NCI-H524 treated with DMSO at 0.1 percent for 48 hours (cell line): Measurements from ENCODE around the gene INTS3.

Experiments used
- DNase-seq: peaks from one replicate; lab custom pipeline; 2025; lab: John Stamatoyannopoulos, UW

INTS3 gene

GRCh38 chr1:153727463-153728304 lies at the start of gene INTS3:
TSS of gene INTS3 (plus strand) at chr1:153728050. CDS start at chr1:153728635, 585 bp downstream.
- peak; percentile 92 for DNase-seq

- DNase-seq: no peak
Observed at GRCh38 chr1:153678519-153679336, 49.1 kb upstream of the INTS3 start, which contains the start of gene NPR1. TSS of gene NPR1 (plus strand) at chr1:153678688. CDS start at chr1:153679109, 421 bp downstream.

- DNase-seq: no peak
Observed at GRCh38 chr1:153679337-153680119, 48.3 kb upstream of the INTS3 start.

- no peak for DNase-seq
Observed at GRCh38 chr1:153680120-153680403, 47.8 kb upstream of the INTS3 start.

- no peak for DNase-seq
Observed at GRCh38 chr1:153682730-153683129, 45.1 kb upstream of the INTS3 start.

- DNase-seq: no peak
Observed at GRCh38 chr1:153683854-153684253, 44.0 kb upstream of the INTS3 start.

- DNase-seq: no peak
Observed at GRCh38 chr1:153684892-153685291, 43.0 kb upstream of the INTS3 start.

GRCh38 chr1:153685544-153686340 lies 42.1 kb upstream of the INTS3 start:
- DNase-seq: no peak

GRCh38 chr1:153687346-153688125 lies 40.3 kb upstream of the INTS3 start:
- no peak for DNase-seq

- no peak for DNase-seq
Observed at GRCh38 chr1:153688276-153688675, 39.6 kb upstream of the INTS3 start.

GRCh38 chr1:153688736-153689328 lies 39.0 kb upstream of the INTS3 start:
- no peak for DNase-seq

GRCh38 chr1:153693466-153693865 lies 34.4 kb upstream of the INTS3 start:
- DNase-seq: no peak

GRCh38 chr1:153696741-153697140 lies 31.1 kb upstream of the INTS3 start:
- no peak for DNase-seq

GRCh38 chr1:153697191-153698019 lies 30.4 kb upstream of the INTS3 start:
- DNase-seq: no peak

GRCh38 chr1:153698020-153698922 lies 29.6 kb upstream of the INTS3 start:
- no peak for DNase-seq

- no peak for DNase-seq
Observed at GRCh38 chr1:153698923-153699714, 28.7 kb upstream of the INTS3 start.

- no peak for DNase-seq
Observed at GRCh38 chr1:153699768-153700167, 28.1 kb upstream of the INTS3 start.

- no peak for DNase-seq
Observed at GRCh38 chr1:153705484-153705883, 22.4 kb upstream of the INTS3 start.
